GM12865 (cell line): ENCODE data around the gene FMNL1.
"Not testable (repeated sequence)": the region's sequence is repeated elsewhere in the genome, so short reads cannot be mapped to it uniquely, and the experiment has no call there.

Experiments
- DNase-seq: peaks from one replicate; pipeline ENCODE4 v3.0.0; 2010; ENCODE audit warnings: low read depth
- H3K4me3 ChIP-seq: 2 replicates; pipeline ENCODE4 v1.5.1; 2011; ENCODE audit warnings: mild to moderate bottlenecking, low read depth, low read length, control low read depth
- CTCF ChIP-seq: IDR thresholded peaks from 2 replicates; pipeline ENCODE4 v1.5.1; 2011; ENCODE audit warnings: low read length, control low read depth, low read depth, inconsistent platforms; ENCODE audit not compliant: insufficient read depth; ENCODE audit errors: missing control alignments

The FMNL1 gene

GRCh38 chr17:45244725-45245656 lies 23.3 kb downstream of the FMNL1 start:
- no peak overlapping the region for H3K4me3 ChIP-seq
- TF ChIP-seq CTCF = no peak
- DNase-seq = no peak

- no peak for TF ChIP-seq CTCF
- no peak overlapping the region for H3K4me3 ChIP-seq
- DNase-seq = no peak
Observed at GRCh38 chr17:45246338-45246737, 24.7 kb downstream of the FMNL1 start.

- peak; percentile 31 for TF ChIP-seq CTCF
- DNase-seq = peak; percentile 47
- peak overlapping the region; percentile 89 for H3K4me3 ChIP-seq
Observed at GRCh38 chr17:45246861-45247428, 25.3 kb downstream of the FMNL1 start.

GRCh38 chr17:45247429-45248131 lies 25.9 kb downstream of the FMNL1 start:
- peak overlapping the region; percentile 89 for H3K4me3 ChIP-seq
- peak; percentile 97 for DNase-seq
- no peak for TF ChIP-seq CTCF

GRCh38 chr17:45248132-45248957 lies 26.7 kb downstream of the FMNL1 start:
- DNase-seq = peak; percentile 91
- H3K4me3 ChIP-seq = peak overlapping the region; percentile 89
- TF ChIP-seq CTCF = no peak

GRCh38 chr17:45251931-45252330 lies 30.2 kb downstream of the FMNL1 start:
- no peak for TF ChIP-seq CTCF
- DNase-seq = no peak
- no peak overlapping the region for H3K4me3 ChIP-seq

GRCh38 chr17:45253237-45253636 lies 31.6 kb downstream of the FMNL1 start:
- not testable (repeated sequence) for DNase-seq, H3K4me3 ChIP-seq
